Thoracic aorta (tissue), 2 donors: ENCODE measurements around the gene ARHGAP6. TPM values are rescaled to one million over a fixed set of nuclear protein-coding genes. Genes with fewer than 3 reads are reported as not detected.
A peak's percentile ranks its signal among the peaks of the same experiment; 100 is the strongest.

Experiments
- ATAC-seq: fragments of 150-250 bp; one replicate; pipeline ENCODE4 v1.8.0; 2017; ENCODE audit warnings: low read depth; ENCODE audit not compliant: insufficient number of reproducible peaks, low FRiP score
- DNase-seq: peaks from one replicate; pipeline ENCODE4 v3.0.0-alpha.2; 2020; ENCODE audit warnings: low spot score
- H3K27ac ChIP-seq, 2 donors: fragments of 200-600 bp; sonication (generic); 1 replicate in 1 of 2; 2 replicates in 1 of 2; pipeline ENCODE4 v1.5.1; 2016; ENCODE audit warnings: mild to moderate bottlenecking in 2 of 2, moderate library complexity in 2 of 2
- H3K27me3 ChIP-seq: fragments of 200-600 bp; sonication (generic); replicated peaks from 2 replicates; pipeline ENCODE4 v1.6.0; 2016; ENCODE audit warnings: mild to moderate bottlenecking; ENCODE audit not compliant: insufficient read depth
- H3K36me3 ChIP-seq: fragments of 200-600 bp; sonication (generic); one replicate; pipeline ENCODE4 v1.5.1; 2016
- H3K4me1 ChIP-seq, 2 donors: fragments of 200-600 bp; sonication (generic); 1 replicate in 1 of 2; 2 replicates in 1 of 2; pipeline versions ENCODE4 v1.5.1 to v1.6.0; 2016; ENCODE audit warnings: low read depth in 2 of 2, mild to moderate bottlenecking in 1 of 2; ENCODE audit not compliant: control insufficient read depth in 1 of 2
- H3K4me3 ChIP-seq: fragments of 200-600 bp; sonication (generic); 2 replicates; pipeline ENCODE4 v1.5.1; 2016; ENCODE audit warnings: mild to moderate bottlenecking
- H3K9me3 ChIP-seq: fragments of 200-600 bp; sonication (generic); 2 replicates; pipeline ENCODE4 v1.5.1; 2016
- CTCF ChIP-seq: fragments of 200-600 bp; sonication (generic); IDR thresholded peaks from one replicate; pipeline ENCODE4 v1.5.1; 2019; ENCODE audit warnings: antibody characterized with exemption
- total RNA-seq, 2 donors: library from RNA; depleted of rRNA; stranded (reverse); fragments of >200 nt; gene quantifications; one replicate each; pipeline versions ENCODE4 v1.1.0 to v1.2.3, GENCODE V29; 2016

Gene ARHGAP6
- total RNA-seq, 2 donors from 2014 or later = 14.6 to 22.3 TPM

- Histone ChIP-seq H3K4me3 (no peak overlapping the region), H3K9me3 (no peaks in the 10 kb centered on the region), H3K4me1 (peaks cover 0 to 24% of the 10 kb centered on the region in 2 donors), H3K36me3 (no peaks in the 10 kb centered on the region), H3K27me3 (no peaks in the 10 kb centered on the region), H3K27ac (peak overlapping the region in 1 of 2 donors; percentile 34)
- TF ChIP-seq CTCF = no peak
- DNase-seq = no peak
- ATAC-seq = no peak
Measured at GRCh38 chrX:11421805-11422524, 243.8 kb downstream of the ARHGAP6 start.

- Histone ChIP-seq H3K4me3 (no peak overlapping the region), H3K9me3 (no peaks in the 10 kb centered on the region), H3K27me3 (no peaks in the 10 kb centered on the region), H3K27ac (no peak overlapping the region), H3K4me1 (peaks cover 0 to 24% of the 10 kb centered on the region in 2 donors), H3K36me3 (no peaks in the 10 kb centered on the region)
- DNase-seq (no peak), ATAC-seq (no peak)
- TF ChIP-seq CTCF = no peak
Measured at GRCh38 chrX:11420851-11421250, 244.9 kb downstream of the ARHGAP6 start.

- H3K36me3 ChIP-seq = no peaks in the 10 kb centered on the region
- no peaks in the 10 kb centered on the region for H3K27me3 ChIP-seq
- no peak for TF ChIP-seq CTCF
- no peak overlapping the region for H3K4me3 ChIP-seq
- DNase-seq = no peak
- no peaks in the 10 kb centered on the region for H3K9me3 ChIP-seq
- H3K4me1 ChIP-seq = peaks cover 0 to 25% of the 10 kb centered on the region in 2 donors
- H3K27ac ChIP-seq = no peak overlapping the region
- ATAC-seq = no peak
Measured at GRCh38 chrX:11419102-11419501, 246.6 kb downstream of the ARHGAP6 start.

GRCh38 chrX:11416600-11416999 lies 249.1 kb downstream of the ARHGAP6 start:
- no peaks in the 10 kb centered on the region for H3K27me3 ChIP-seq
- no peak for ATAC-seq
- H3K4me1 ChIP-seq = peaks cover 10 to 26% of the 10 kb centered on the region in 2 donors
- H3K27ac ChIP-seq = no peak overlapping the region
- no peak for DNase-seq
- peak overlapping the region; percentile 60 for H3K4me3 ChIP-seq
- TF ChIP-seq CTCF = no peak
- no peaks in the 10 kb centered on the region for H3K9me3 ChIP-seq
- no peaks in the 10 kb centered on the region for H3K36me3 ChIP-seq

- no peak for TF ChIP-seq CTCF
- DNase-seq (no peak), ATAC-seq (no peak)
- H3K4me3 ChIP-seq = no peak overlapping the region
- peaks cover 10 to 16% of the 10 kb centered on the region in 2 donors for H3K4me1 ChIP-seq
- no peaks in the 10 kb centered on the region for H3K9me3 ChIP-seq
- H3K27ac ChIP-seq = no peak overlapping the region
- no peaks in the 10 kb centered on the region for H3K27me3 ChIP-seq
- H3K36me3 ChIP-seq = no peaks in the 10 kb centered on the region
Measured at GRCh38 chrX:11414091-11414490, 251.6 kb downstream of the ARHGAP6 start.
